GM19324 (cell line): Measurements from ENCODE around the gene MTSS2.
"Not testable (repeated sequence)": the region's sequence is repeated elsewhere in the genome, so short reads cannot be mapped to it uniquely, and the experiment has no call there.

ENCODE experiments used
- ATAC-seq: cut with Tn5 transposase; IDR thresholded peaks from one replicate; pipeline ENCODE4 v1.9.1; 2021; ENCODE audit warnings: mild to moderate bottlenecking, moderate library complexity; ENCODE audit not compliant: unreplicated experiment, low FRiP score

The MTSS2 gene

DNA sequence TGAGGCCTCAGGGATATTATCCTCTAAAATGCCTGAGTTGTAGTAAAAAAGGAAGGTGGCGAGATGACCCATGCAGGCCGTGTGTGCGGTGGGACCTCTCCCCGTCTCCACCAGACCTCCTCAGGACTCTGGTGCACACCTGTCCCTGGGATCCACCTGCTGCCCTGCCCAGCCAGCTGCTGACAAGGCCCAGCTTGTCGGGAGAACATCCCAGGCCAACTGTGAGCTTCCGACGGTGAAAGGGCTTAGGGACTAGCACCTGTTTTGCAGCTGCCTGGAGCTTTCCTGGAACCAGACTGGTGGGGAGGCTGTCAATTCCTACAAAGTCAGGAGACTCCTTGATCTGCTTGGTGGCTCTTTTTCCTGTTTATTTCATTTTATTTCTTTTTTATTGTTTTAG is 27.9 kb downstream of the MTSS2 start:
- ATAC-seq: no peak

DNA sequence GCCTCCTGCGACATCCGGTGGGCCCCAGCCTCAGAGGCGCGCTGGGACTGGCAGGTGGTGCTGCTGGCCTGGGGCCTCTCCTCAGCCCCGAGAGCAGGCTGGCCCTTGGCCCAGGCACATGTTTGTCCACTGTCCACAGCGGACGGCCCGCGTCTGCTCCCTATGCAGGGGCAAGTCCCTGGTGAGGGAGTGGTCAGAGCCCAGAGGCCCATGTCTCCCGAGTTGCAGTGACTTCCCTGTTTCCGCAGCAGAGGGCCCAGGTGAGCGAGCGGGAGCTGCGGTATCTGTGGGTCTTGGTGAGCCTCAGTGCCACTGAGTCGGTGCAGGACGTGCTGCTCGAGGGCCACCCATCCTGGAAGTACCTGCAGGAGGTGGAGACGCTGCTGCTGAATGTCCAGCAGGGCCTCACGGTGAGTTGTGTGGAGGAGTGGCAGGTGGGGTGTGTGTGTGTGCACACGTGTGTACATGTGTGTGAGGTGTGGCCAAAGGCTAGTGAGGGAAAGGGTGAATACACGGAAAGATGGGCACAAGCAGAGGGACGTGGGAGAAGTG is 29.1 kb downstream of the MTSS2 start:
- no peak for ATAC-seq

DNA sequence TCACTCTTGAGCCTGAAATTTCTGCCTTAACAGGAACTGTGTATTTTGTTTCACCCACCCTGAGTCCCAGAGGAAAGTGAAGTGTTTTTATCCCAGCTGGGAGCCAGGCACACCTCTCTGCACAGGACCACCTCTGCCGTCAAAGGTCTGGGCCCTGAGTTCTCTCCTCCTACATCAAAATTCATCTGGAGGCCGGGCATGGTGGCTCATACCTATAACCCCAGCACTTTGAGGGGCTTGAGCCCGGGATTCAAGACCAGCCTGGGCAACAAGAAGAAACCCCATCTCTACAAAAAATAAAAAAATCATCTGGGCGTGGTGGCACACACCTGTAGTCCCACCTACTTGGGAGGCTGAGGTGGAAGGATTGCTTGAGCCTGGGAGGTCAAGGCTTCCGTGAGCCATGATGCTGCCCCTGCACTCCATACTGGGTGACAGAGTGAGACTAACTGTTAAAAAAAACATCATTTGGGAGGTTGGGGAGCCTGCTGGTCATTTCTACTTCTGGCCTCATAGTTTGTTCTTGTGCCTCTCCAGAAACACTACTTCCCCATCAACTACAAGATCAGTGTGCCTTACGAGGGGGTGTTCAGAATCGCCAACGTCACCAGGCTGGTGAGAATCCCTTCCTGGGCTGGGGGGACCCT is 29.7 kb downstream of the MTSS2 start:
- ATAC-seq: no peak

DNA sequence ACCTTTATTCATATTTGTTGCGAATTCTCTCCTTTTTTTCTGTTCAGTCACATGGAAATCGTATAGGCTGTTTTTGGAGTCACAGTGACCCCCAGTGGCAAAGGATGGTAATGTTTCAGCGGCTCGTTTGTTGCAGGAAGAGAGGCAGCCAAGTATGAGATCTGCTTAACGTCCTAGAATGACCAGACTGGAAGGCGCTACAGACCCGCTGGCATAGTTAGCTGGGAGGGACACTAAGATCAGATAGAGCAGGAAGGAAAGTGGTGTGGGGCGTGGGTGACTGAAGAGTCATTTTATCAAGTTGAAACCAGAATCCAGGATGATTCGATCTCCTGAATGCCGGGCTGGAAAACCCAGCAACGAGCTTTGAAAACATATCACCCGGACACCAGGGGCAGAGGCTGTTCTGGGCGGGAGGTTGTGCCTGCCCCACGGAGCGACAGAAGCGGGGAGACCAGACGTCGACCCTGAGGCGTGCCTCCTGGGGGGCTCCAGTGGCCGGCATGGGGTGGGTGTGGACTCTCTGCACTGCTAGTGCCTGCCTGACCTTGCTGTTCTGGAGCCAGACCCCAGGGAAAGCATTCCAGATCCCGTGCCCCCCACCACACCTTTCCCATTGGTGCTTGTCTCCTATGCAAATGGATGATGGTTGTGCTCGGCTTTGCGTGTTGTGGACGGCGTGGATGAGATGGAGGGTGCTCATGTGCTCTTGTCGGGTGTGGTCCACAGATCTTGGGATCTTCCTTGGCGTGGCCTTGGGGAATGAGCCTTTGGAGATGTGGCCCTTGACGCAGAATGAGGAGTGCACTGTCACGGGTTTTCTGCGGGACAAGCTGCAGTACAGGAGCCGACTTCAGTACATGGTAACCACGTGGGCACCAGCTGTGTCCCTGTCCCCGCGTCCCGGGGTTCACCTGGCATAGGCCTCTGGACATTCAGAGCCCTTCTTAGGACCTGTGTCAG is 31.8 kb downstream of the MTSS2 start:
- no peak for ATAC-seq

DNA sequence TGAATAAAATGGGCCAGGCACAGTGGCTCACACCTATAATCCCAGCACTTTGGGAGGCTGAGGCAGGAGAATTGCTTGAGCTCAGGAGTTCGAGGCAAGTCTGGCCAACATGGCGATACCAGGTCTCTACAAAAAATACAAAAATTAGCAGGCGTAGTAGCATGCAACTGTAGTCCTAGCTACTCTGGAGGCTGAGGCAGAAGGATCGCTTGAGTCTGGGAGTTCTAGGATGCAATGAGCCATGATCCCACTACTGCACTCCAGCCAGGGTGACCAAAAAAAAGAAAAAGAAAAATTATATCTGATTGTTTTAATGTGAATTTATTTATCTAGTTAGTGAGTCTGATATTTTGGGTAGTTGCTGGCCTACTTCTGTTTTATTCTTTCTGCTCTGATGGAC is 32.4 kb downstream of the MTSS2 start:
- ATAC-seq: no peak

DNA sequence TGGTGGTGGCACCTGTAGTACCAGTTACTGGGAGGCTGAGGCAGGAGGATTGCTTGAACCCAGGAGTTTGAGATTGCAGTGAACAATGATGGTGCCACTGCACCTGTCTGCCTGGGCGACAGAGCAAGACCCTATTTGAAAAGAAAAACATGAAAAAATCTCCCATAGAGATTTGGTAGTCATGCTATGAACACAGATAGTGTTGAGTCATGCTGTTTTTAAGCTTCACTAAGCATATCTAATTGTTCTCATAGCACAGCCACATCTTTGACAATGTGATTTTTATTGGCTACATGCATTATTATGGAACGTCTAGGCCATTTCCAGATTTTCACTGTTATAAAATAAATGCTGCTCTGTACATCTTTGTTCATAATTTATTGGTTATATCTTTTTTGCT is 33.5 kb downstream of the MTSS2 start:
- ATAC-seq: no peak

DNA sequence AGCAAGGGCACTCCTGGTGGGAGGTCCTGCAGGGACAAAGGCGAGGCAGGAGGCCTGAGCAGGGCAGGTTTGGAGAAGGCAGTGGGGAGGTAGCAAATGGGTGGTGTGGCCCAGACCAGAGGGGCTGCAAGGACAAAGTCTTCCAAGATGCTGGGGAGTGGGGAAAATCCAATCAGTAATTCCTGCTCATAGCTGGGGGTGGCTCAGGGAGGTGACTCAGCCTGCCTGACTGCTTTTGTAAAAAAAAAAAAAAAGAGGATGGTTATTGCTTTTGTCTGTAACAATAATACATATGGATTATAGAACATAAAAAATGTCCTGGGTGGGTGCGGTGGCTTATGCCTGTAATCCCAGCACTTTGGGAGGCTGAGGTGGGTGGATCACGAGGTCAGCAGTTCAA is 34.3 kb downstream of the MTSS2 start:
- ATAC-seq: no peak

DNA sequence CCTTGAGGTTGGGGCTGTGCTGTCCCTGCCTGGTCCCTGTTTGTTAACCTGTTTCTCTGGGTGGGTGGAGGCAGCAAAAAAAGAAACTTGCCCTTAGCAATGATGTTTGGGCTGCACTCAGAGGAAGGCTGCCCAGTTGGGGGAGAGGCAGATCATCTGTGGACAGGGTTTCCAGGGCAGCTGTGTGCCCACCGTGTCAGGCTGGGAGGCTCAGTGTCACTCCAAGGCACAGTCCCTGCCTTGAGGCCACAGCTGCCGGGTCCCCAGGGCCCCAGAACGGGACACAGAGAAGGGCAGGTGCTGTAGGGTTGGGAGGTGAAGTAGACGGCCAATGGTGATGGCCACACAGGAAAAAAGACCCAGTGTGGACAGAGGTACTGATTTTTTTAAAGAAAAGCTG is 35.6 kb downstream of the MTSS2 start:
- no peak for ATAC-seq

DNA sequence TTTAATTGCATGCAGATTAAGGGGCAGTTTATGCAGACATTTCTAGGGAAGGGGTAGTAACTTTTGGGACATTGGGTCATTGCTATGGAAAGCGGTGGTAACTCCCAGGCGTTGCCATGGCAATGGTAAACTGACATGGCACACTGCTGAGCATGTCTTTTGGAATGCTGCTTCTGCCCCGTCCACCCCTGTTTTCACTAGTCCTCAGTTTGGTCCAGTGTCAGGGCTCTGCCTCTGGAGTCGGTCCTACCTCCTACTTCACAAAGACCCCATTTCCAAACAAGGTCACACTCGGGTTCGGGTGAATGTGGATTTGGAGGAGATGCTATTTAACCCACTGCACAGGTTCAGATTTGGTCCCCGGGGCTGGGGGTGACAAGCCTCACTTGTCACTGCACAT is 36.6 kb downstream of the MTSS2 start:
- no peak for ATAC-seq

DNA sequence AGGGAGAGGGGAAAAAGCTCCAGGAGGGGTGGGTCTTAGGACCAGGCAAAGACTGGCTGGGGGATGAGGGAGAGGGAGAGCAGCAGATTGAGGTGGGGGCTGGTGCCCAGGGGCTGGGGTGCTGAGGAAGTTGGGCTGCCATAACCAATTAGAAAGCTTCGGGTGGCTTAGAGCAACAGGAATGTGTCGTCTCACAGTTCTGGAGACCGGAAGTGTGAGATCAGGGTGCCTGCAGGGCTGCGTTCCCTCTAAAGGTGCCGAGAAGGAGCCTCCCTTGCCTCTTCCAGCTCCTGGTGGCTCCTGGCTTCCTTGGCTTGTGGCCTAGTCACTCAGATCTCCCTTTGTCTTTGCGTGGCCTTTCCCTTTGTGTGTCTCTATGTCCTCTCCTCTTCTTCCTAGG is 37.2 kb downstream of the MTSS2 start:
- no peak for ATAC-seq

DNA sequence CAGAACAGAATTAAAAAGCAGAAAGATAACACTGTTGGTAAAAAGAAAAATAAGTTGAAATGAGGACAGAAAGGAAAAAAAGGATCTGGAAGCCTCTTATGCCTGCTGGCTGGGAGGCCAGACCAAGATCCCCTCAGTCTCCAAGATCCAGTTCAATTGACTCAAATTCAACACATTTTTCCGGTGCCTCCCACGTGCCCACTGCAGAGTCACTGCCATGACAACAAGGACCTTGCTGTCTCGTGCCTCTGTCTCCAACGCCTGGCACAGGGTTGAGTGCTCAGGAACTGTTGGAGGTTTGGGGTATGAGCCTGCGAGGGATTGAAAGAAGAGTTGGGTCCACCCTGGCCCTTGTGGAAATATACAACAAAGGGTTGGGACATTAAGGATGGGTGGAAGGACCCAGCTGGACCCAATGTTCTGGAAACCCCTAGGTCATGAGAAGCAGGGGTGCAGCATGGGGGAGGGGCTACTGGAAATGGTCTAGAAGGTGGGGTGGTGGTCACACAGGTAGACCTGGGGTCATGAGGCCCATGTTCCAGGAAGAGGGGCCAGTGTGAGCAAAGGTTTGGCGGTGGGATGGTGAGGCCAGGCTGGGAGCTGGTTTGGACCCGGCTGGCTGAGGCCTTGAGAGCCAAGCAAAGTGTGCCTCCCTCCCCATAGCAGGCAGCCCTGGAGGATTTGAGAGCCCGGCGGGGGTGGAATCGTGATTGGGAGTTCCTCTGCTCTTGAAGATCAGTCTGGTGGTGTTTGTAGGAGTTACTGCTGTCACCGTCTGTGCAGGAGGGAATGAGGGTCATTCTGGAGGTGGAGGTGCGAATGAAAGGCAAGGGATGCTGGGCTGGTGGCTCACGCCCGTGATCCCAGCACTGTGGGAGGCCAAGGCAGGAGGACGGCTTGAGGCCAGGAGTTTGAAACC is 38.2 kb downstream of the MTSS2 start:
- no peak for ATAC-seq

DNA sequence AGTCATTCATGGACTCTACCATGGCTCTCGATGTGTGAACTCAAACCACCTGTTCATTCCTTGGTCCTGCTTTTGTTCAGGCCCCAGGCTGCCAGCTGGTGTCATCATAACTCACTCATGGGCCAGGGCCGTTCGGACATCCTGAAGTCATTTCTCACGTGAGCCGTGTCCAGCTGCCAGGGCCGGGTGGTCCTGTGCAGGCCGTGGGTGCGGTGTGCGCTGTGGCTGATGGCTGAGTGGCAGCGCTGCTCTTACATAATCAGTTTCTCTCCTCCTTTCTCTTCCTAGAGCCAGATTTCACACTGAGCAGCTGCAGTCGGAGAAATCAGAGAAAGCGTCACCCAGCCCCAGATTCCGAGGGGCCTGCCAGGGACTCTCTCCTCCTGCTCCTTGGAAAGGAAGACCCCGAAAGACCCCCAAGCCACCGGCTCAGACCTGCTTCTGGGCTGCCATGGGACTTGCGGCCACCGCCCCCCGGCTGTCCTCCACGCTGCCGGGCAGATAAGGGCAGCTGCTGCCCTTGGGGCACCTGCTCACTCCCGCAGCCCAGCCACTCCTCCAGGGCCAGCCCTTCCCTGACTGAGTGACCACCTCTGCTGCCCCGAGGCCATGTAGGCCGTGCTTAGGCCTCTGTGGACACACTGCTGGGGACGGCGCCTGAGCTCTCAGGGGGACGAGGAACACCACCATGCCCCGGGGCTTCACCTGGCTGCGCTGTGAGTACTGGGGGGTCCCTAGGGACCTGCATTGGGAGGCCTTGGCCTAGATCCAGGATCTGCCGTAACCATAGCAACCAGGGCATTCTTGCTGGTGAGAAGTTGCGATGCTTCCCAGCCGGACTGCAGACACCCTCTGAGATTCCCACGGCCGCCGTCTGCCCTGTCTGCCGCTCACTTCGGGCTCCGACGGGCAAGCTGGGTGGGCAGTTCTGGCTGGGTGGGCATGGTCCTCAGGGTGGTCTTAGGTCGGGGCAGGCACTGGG is 39.3 kb downstream of the MTSS2 start, which contains the start of gene IL34:
Gene IL34, plus strand, starts transcription at position 300 of the 982 bp plus-strand sequence. Its CDS starts 389 bp downstream, at position 689.
- ATAC-seq: no peak

DNA sequence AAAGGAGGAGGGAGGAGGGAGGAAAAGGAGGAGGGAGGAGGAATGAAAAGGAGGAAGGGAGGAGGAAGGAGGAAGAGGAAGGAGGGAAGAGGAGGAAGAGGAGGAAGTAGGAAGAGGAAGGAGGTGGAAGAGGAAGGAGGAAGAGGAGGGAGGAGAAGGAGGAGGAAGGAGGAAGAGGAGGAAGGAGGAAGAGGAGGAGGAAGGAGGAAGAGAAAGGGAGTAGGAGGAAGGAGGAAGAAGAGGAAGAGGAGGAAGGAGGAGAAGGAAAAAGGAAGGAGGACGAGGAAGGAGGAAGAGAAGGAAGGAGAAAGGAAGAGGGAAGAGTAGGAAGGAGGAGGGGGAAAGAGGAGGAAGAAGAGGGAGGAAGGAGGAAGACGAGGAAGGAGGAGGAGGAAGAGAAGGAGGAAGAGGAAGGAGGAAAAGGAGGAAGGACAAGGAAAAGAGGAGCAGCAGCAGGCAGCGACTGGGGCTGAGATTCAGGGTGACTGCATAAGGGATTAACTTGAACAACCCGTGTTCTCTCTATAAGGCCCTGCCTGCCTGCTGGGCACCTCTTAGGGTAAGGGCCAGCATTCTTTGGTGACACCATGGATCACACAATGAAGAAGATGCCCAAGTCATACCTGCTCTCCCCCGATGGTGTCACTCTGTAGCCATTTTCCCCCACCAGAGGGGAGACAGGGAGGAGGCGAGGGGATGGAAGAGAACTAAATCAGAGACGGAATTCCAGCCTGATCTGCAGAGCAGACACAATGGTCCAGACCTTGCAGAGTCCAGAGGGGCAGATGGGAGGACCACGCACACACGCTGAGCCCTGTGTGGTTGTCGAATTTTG is 40.9 kb downstream of the MTSS2 start:
- no peak for ATAC-seq

DNA sequence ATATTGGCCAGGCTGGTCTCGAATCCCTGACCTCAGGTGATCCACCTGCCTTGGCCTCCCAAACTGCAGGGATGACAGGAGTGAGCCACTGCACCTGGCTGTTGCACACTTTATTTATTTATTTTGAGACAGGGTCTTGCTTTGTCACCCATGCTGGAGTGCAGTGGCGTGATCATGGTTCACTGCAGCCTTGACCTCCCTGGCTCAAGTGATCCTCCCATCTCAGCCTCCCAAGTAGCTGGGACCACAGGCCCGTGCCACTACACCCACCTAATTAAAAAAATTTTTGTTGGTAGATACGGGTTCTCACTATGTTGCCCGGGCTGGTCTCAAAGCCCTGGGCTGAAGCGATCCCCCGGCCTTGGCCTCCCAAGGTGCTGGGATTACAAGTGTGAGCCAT is 42.6 kb downstream of the MTSS2 start:
- not testable (repeated sequence) for ATAC-seq

DNA sequence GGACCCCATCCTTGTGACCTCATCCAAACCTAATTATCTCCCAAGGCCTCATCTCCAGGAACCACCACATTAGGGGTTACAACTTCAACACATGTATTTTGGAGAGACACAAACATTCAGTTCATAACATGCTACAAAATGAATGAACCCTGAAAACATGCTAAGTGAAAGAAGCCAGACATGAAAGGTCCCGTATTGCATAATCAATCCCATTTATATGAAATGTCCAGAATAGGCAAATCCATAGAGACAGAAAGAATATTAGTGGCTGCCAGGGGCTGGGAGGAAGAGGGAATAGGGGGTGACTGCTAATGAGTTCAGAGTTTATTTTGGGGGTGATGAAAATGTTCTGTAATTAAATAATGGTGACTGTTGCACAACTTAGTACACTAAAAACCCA is 43.2 kb downstream of the MTSS2 start:
- no peak for ATAC-seq

DNA sequence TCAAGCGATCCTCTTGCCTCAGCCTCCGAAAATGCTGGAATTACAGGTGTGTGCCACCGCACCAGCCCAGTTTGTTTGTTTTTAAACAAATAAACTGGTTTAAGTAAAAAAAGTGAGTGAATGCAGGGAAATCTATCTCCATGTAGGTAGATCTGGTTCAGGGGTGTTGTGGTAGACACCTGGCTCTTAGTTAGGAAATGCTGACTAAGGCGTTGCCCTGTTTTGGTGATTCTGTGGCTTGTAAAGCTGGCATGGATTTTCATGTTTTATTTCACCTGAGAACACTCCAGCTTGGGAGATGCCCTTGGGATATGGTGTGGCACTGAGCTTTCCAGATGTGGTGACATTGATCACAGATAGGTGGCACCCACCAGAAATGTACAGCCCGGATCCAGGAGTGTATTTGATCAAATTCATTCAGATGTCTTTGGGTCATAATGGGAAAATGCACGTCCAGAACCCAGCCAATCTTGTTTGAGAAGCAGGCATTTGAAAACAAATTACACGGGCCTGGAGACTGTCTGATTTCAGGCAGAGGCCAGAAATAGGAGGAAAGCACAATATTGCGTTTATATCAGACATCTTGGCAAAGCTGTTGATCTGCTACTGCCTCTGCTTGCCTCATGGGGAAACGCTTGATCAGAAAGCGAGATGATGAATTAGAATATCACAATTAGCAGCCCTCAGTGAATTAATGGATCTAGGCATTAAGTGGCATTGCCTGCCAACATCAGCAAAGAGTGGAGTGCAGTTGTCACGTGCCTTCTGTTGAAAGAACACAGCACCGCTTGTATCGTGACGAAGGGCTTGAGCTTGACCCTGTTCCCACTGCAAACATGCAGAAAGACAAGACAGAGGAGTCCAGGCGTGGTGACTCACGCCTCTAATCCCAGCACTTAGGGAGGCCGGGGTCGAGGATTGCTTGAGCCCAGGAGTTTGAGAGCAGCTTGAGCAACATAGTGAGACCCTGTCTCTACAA is 46.8 kb downstream of the MTSS2 start:
- ATAC-seq: no peak
